GM21528 (cell line): ENCODE results near the gene INPP5F.
"Not testable (repeated sequence)": the region's sequence is repeated elsewhere in the genome, so short reads cannot be mapped to it uniquely, and the experiment has no call there.

Experiments
- ATAC-seq: cut with Tn5 transposase; IDR thresholded peaks from one replicate; pipeline ENCODE4 v1.9.1; 2021; ENCODE audit warnings: mild to moderate bottlenecking, moderate library complexity; ENCODE audit not compliant: unreplicated experiment, low FRiP score

Gene INPP5F

GRCh38 chr10:119860866-119861607, 135.2 kb downstream of the INPP5F start:
- ATAC-seq = no peak

GRCh38 chr10:119862524-119862923, 136.7 kb downstream of the INPP5F start:
- no peak for ATAC-seq

GRCh38 chr10:119863951-119864565, 138.2 kb downstream of the INPP5F start:
- no peak for ATAC-seq

GRCh38 chr10:119865699-119866240, 139.9 kb downstream of the INPP5F start:
- no peak for ATAC-seq

- ATAC-seq = no peak
Observed at GRCh38 chr10:119867317-119867716, 141.5 kb downstream of the INPP5F start.

- not testable (repeated sequence) for ATAC-seq
Observed at GRCh38 chr10:119869398-119869797, 143.5 kb downstream of the INPP5F start.

- peak; percentile 56 for ATAC-seq
Observed at GRCh38 chr10:119871881-119872609, 146.2 kb downstream of the INPP5F start.

- ATAC-seq = no peak
Observed at GRCh38 chr10:119872610-119872859, 146.7 kb downstream of the INPP5F start, which contains the start of gene MCMBP. MCMBP (minus strand) TSS chr10:119872843; CDS start chr10:119872584, 259 bp downstream.

- ATAC-seq = peak; percentile 88
Observed at GRCh38 chr10:119872860-119873681, 147.2 kb downstream of the INPP5F start.

GRCh38 chr10:119878524-119878923, 152.7 kb downstream of the INPP5F start:
- no peak for ATAC-seq
